GM21717 (cell line): Measurements from ENCODE around the gene CDHR4.
"Not testable (repeated sequence)": the region's sequence is repeated elsewhere in the genome, so short reads cannot be mapped to it uniquely, and the experiment has no call there.

Experiments used
- ATAC-seq: cut with Tn5 transposase; IDR thresholded peaks from one replicate; pipeline ENCODE4 v1.9.1; 2021; ENCODE audit warnings: mild to moderate bottlenecking, moderate library complexity; ENCODE audit not compliant: unreplicated experiment

CDHR4 gene

GRCh38 chr3:49804141-49805041 lies 4.7 kb upstream of the CDHR4 start:
- ATAC-seq: no peak

- no peak for ATAC-seq
These were observed 3.9 kb upstream of the CDHR4 start for GRCh38 chr3:49803465-49804140.

GRCh38 chr3:49802719-49803464 lies 3.2 kb upstream of the CDHR4 start, which contains the start of gene INKA1:
INKA1 (plus strand) TSS chr3:49803261; CDS start chr3:49803393, 132 bp downstream.
- ATAC-seq: peak; percentile 61

- ATAC-seq: no peak
These were observed 1.5 kb upstream of the CDHR4 start for GRCh38 chr3:49801160-49801559.

- ATAC-seq: no peak
These were observed 568 bp downstream of the CDHR4 start for GRCh38 chr3:49799105-49799504.

- no peak for ATAC-seq
These were observed 4.5 kb downstream of the CDHR4 start for GRCh38 chr3:49794926-49795905.

GRCh38 chr3:49794431-49794830 lies 5.2 kb downstream of the CDHR4 start:
- ATAC-seq: no peak

- ATAC-seq: no peak
These were observed 6.1 kb downstream of the CDHR4 start for GRCh38 chr3:49793486-49794085.

- ATAC-seq: no peak
These were observed 7.1 kb downstream of the CDHR4 start for GRCh38 chr3:49792371-49793150.

- ATAC-seq: no peak
These were observed 8.1 kb downstream of the CDHR4 start for GRCh38 chr3:49791571-49791970.

GRCh38 chr3:49790626-49791411 lies 8.9 kb downstream of the CDHR4 start:
- no peak for ATAC-seq

GRCh38 chr3:49788056-49788455 lies 11.6 kb downstream of the CDHR4 start:
- no peak for ATAC-seq

- ATAC-seq: no peak
These were observed 12.1 kb downstream of the CDHR4 start for GRCh38 chr3:49787536-49787935.

- ATAC-seq: no peak
These were observed 12.6 kb downstream of the CDHR4 start for GRCh38 chr3:49787182-49787464.

GRCh38 chr3:49786357-49787181 lies 13.1 kb downstream of the CDHR4 start, which contains the start of gene IP6K1:
IP6K1 (minus strand) TSS chr3:49786542; CDS start chr3:49748040, 38,502 bp downstream.
- ATAC-seq: peak; percentile 95

- ATAC-seq: peak; percentile 43
These were observed 13.9 kb downstream of the CDHR4 start for GRCh38 chr3:49785565-49786356.

- ATAC-seq: not testable (repeated sequence)
These were observed 17.4 kb downstream of the CDHR4 start for GRCh38 chr3:49782277-49782676.
